GM18508 (cell line): ENCODE data around the gene KRTCAP3.
"Not testable (repeated sequence)": the region's sequence is repeated elsewhere in the genome, so short reads cannot be mapped to it uniquely, and the experiment has no call there.

ENCODE experiments used
- ATAC-seq: cut with Tn5 transposase; IDR thresholded peaks from one replicate; pipeline ENCODE4 v1.9.1; 2021; ENCODE audit warnings: moderate number of reproducible peaks; ENCODE audit not compliant: insufficient read depth, unreplicated experiment

The KRTCAP3 gene

GRCh38 chr2:27441958-27442919 is at the start of gene KRTCAP3:
Gene KRTCAP3 (plus strand): TSS chr2:27442381. CDS start chr2:27442413, 32 bp downstream.
- ATAC-seq: no peak

GRCh38 chr2:27393225-27393624 is 49.0 kb upstream of the KRTCAP3 start:
- no peak for ATAC-seq

GRCh38 chr2:27398962-27399361 is 43.2 kb upstream of the KRTCAP3 start:
- no peak for ATAC-seq

GRCh38 chr2:27400348-27401135 is 41.6 kb upstream of the KRTCAP3 start:
- ATAC-seq: no peak

- no peak for ATAC-seq
These were observed 34.2 kb upstream of the KRTCAP3 start for GRCh38 chr2:27407798-27408491.

- ATAC-seq: peak; percentile 15
These were observed 33.4 kb upstream of the KRTCAP3 start for GRCh38 chr2:27408601-27409320.

GRCh38 chr2:27409321-27410073 is 32.7 kb upstream of the KRTCAP3 start, which contains the start of gene PPM1G:
Gene PPM1G (minus strand): TSS chr2:27409591. CDS start chr2:27409422, 169 bp downstream.
- ATAC-seq: peak; percentile 59

GRCh38 chr2:27412419-27413152 is 29.6 kb upstream of the KRTCAP3 start:
- no peak for ATAC-seq

GRCh38 chr2:27416151-27416550 is 26.0 kb upstream of the KRTCAP3 start:
- no peak for ATAC-seq

GRCh38 chr2:27420996-27421395 is 21.2 kb upstream of the KRTCAP3 start:
- ATAC-seq: no peak

- no peak for ATAC-seq
These were observed 20.4 kb upstream of the KRTCAP3 start for GRCh38 chr2:27421660-27422250.

- ATAC-seq: no peak
These were observed 19.2 kb upstream of the KRTCAP3 start for GRCh38 chr2:27422958-27423357.

- not testable (repeated sequence) for ATAC-seq
These were observed 17.1 kb upstream of the KRTCAP3 start for GRCh38 chr2:27425039-27425438.

GRCh38 chr2:27427863-27428212 is 14.3 kb upstream of the KRTCAP3 start:
- ATAC-seq: no peak

- peak; percentile 65 for ATAC-seq
These were observed 13.8 kb upstream of the KRTCAP3 start, which contains the start of gene NRBP1 for GRCh38 chr2:27428213-27428977. Gene NRBP1 (plus strand): TSS chr2:27428631. CDS start chr2:27433274, 4,643 bp downstream.

- peak; percentile 21 for ATAC-seq
These were observed 13.1 kb upstream of the KRTCAP3 start for GRCh38 chr2:27428978-27429541.

- ATAC-seq: no peak
These were observed 10.8 kb upstream of the KRTCAP3 start for GRCh38 chr2:27431395-27431794.
